GM10248 (cell line): ENCODE measurements around the gene TLCD1.

Experiments
- CTCF ChIA-PET: fragments of 300-600 bp; sonication (Branson Sonifier 250); formaldehyde crosslinking; extraction: SDS; loops from one replicate; lab custom pipeline; 2021; ENCODE audit warnings: antibody characterized with exemption; lab: Yijun Ruan, JAX
- POLR2A ChIA-PET: fragments of 350-650 bp; sonication (Branson Sonifier 250); formaldehyde crosslinking; extraction: SDS; loops from one replicate; lab custom pipeline; 2020; ENCODE audit warnings: antibody characterized with exemption; lab: Yijun Ruan, JAX
- DNase-seq: peaks from one replicate; pipeline ENCODE4 v3.0.0; 2012; ENCODE audit errors: extremely low spot score
- CTCF ChIP-seq: IDR thresholded peaks from 2 replicates; pipeline ENCODE4 v1.5.1; 2012; ENCODE audit warnings: mild to moderate bottlenecking, low read depth; ENCODE audit errors: extremely low read depth, missing control alignments, control extremely low read depth

Gene TLCD1

GRCh38 chr17:28729950-28730330 lies 3.9 kb upstream of the TLCD1 start:
- CTCF ChIA-PET = interaction anchor here (0.8 to 7.0 kb wide), 3 partner anchors 9 to 32 kb away, joined by 3 to 472 read pairs (median 68); partner anchors contain the start of gene TRAF4
- POLR2A ChIA-PET = interaction anchor here (1.0 to 2.5 kb wide), 2 partner anchors 10 kb away, joined by 3 to 20 read pairs; partner anchors contain the start of gene RPL23A
- TF ChIP-seq CTCF = no peak
- DNase-seq = no peak

- POLR2A ChIA-PET = interaction anchor here (0.6 to 3.8 kb wide), 8 partner anchors 9 to 113 kb away, joined by 3 to 90 read pairs (median 12); partner anchors contain the start of genes FAM222B, PROCA1, RPL23A and TRAF4
These were observed 2.5 kb upstream of the TLCD1 start, which contains the start of gene NEK8 for GRCh38 chr17:28728364-28729200. TSS of gene NEK8 (plus strand) at chr17:28728788. CDS start at chr17:28728814, 26 bp downstream.

GRCh38 chr17:28726627-28727491 lies 826 bp upstream of the TLCD1 start:
- ChIA-PET CTCF (interaction anchor here (0.6 to 7.0 kb wide), 67 partner anchors 7 to 397 kb away, joined by 3 to 472 read pairs (median 6); partner anchors contain the start of genes DHRS13, ERAL1, FAM222B and PHF12), POLR2A (interaction anchor here (0.6 to 3.8 kb wide), 24 partner anchors 7 to 884 kb away, joined by 3 to 90 read pairs (median 6); partner anchors contain the start of genes FAM222B, PHF12, PROCA1 and RPL23A)
- peak; percentile 97 for TF ChIP-seq CTCF
- peak; percentile 85 for DNase-seq

More at GRCh38 chr17:28728364-28729200, 2.5 kb upstream of the TLCD1 start, which contains the start of gene NEK8:
- peak; percentile 89 for DNase-seq
- CTCF ChIA-PET = interaction anchor here (1.0 to 7.0 kb wide), 19 partner anchors 8 to 389 kb away, joined by 3 to 472 read pairs (median 13); partner anchors contain the start of genes BLTP2, DHRS13, PHF12 and PROCA1
- no peak for TF ChIP-seq CTCF

- ChIA-PET POLR2A (interaction anchor here (1.0 to 3.8 kb wide), 10 partner anchors 10 to 225 kb away, joined by 3 to 90 read pairs (median 12); partner anchors contain the start of genes PHF12 and TRAF4), CTCF (interaction anchor here (0.9 to 7.0 kb wide), 35 partner anchors 10 to 398 kb away, joined by 3 to 472 read pairs (median 11); partner anchors contain the start of genes DHRS13, ERAL1, PHF12 and PROCA1)
- no peak for TF ChIP-seq CTCF
- DNase-seq = no peak
These were observed 290 bp downstream of the TLCD1 start for GRCh38 chr17:28725660-28726225.

- POLR2A ChIA-PET = interaction anchor here (0.9 to 1.3 kb wide), 3 partner anchors 14 to 227 kb away, joined by 4 to 9 read pairs (median 5); partner anchors contain the start of genes PHF12, PROCA1 and TRAF4
- no peak for DNase-seq
- TF ChIP-seq CTCF = no peak
- CTCF ChIA-PET = interaction anchor here (1.4 to 7.0 kb wide), 5 partner anchors 22 to 228 kb away, joined by 6 to 472 read pairs (median 24); partner anchors contain the start of genes PHF12 and TRAF4
These were observed 820 bp downstream of the TLCD1 start for GRCh38 chr17:28725166-28725659.
